Thoracic aorta (tissue), 2 donors: ENCODE data around the gene KREMEN2. TPM values are rescaled to one million over a fixed set of nuclear protein-coding genes. Genes with fewer than 3 reads are reported as not detected.

ENCODE experiments used
- ATAC-seq: fragments of 150-250 bp; one replicate; pipeline ENCODE4 v1.8.0; 2017; ENCODE audit warnings: low read depth; ENCODE audit not compliant: insufficient number of reproducible peaks, low FRiP score
- DNase-seq: peaks from one replicate; pipeline ENCODE4 v3.0.0-alpha.2; 2020; ENCODE audit warnings: low spot score
- H3K27ac ChIP-seq, 2 donors: fragments of 200-600 bp; sonication (generic); 1 replicate in 1 of 2; 2 replicates in 1 of 2; pipeline ENCODE4 v1.5.1; 2016; ENCODE audit warnings: mild to moderate bottlenecking in 2 of 2, moderate library complexity in 2 of 2
- H3K27me3 ChIP-seq: fragments of 200-600 bp; sonication (generic); replicated peaks from 2 replicates; pipeline ENCODE4 v1.6.0; 2016; ENCODE audit warnings: mild to moderate bottlenecking; ENCODE audit not compliant: insufficient read depth
- H3K36me3 ChIP-seq: fragments of 200-600 bp; sonication (generic); one replicate; pipeline ENCODE4 v1.5.1; 2016
- H3K4me1 ChIP-seq, 2 donors: fragments of 200-600 bp; sonication (generic); 1 replicate in 1 of 2; 2 replicates in 1 of 2; pipeline versions ENCODE4 v1.5.1 to v1.6.0; 2016; ENCODE audit warnings: low read depth in 2 of 2, mild to moderate bottlenecking in 1 of 2; ENCODE audit not compliant: control insufficient read depth in 1 of 2
- H3K4me3 ChIP-seq: fragments of 200-600 bp; sonication (generic); 2 replicates; pipeline ENCODE4 v1.5.1; 2016; ENCODE audit warnings: mild to moderate bottlenecking
- H3K9me3 ChIP-seq: fragments of 200-600 bp; sonication (generic); 2 replicates; pipeline ENCODE4 v1.5.1; 2016
- CTCF ChIP-seq: fragments of 200-600 bp; sonication (generic); IDR thresholded peaks from one replicate; pipeline ENCODE4 v1.5.1; 2019; ENCODE audit warnings: antibody characterized with exemption
- total RNA-seq, 2 donors: library from RNA; depleted of rRNA; stranded (reverse); fragments of >200 nt; gene quantifications; one replicate each; pipeline versions ENCODE4 v1.1.0 to v1.2.3, GENCODE V29; 2016

The KREMEN2 gene
- total RNA-seq, 2 donors from 2014 or later, result not detected

- Histone ChIP-seq H3K27ac (no peak overlapping the region), H3K36me3 (no peaks in the 10 kb centered on the region), H3K4me3 (no peak overlapping the region), H3K27me3 (no peaks in the 10 kb centered on the region), H3K9me3 (no peaks in the 10 kb centered on the region), H3K4me1 (peaks cover 0 to 3% of the 10 kb centered on the region in 2 donors)
- DNase-seq (no peak), ATAC-seq (no peak)
- TF ChIP-seq CTCF, result no peak
Measured at GRCh38 chr16:3014971-3015370, 50.9 kb downstream of the KREMEN2 start.

GRCh38 chr16:3015865-3016521 is 51.9 kb downstream of the KREMEN2 start:
- DNase-seq (no peak), ATAC-seq (no peak)
- no peaks in the 10 kb centered on the region for H3K36me3 ChIP-seq
- H3K4me1 ChIP-seq, result peaks cover 0 to 3% of the 10 kb centered on the region in 2 donors
- H3K9me3 ChIP-seq, result no peaks in the 10 kb centered on the region
- no peak for TF ChIP-seq CTCF
- H3K27me3 ChIP-seq, result no peaks in the 10 kb centered on the region
- H3K27ac ChIP-seq, result no peak overlapping the region
- H3K4me3 ChIP-seq, result no peak overlapping the region

GRCh38 chr16:3017344-3017743 is 53.3 kb downstream of the KREMEN2 start:
- H3K27ac ChIP-seq, result no peak overlapping the region
- DNase-seq (no peak), ATAC-seq (no peak)
- no peaks in the 10 kb centered on the region for H3K27me3 ChIP-seq
- H3K36me3 ChIP-seq, result no peaks in the 10 kb centered on the region
- no peaks in the 10 kb centered on the region for H3K9me3 ChIP-seq
- no peak overlapping the region for H3K4me3 ChIP-seq
- TF ChIP-seq CTCF, result no peak
- H3K4me1 ChIP-seq, result peaks cover 0 to 14% of the 10 kb centered on the region in 2 donors

Other genes with a start within 250 kb of the KREMEN2 start
- gene PRSS27, start 244.1 kb upstream of the KREMEN2 start, total RNA-seq, result 1 to 10 TPM; 4.4 to 8.7 TPM
- gene SRRM2, start 211.6 kb upstream of the KREMEN2 start, total RNA-seq, result 100 to 1,000 TPM; 476 to 541 TPM
- gene ELOB, start 187.0 kb upstream of the KREMEN2 start, total RNA-seq, result 100 to 1,000 TPM; 269 to 518 TPM
- not detected for gene PRSS33, start 176.7 kb upstream of the KREMEN2 start, total RNA-seq
- not detected for gene PRSS41, start 165.8 kb upstream of the KREMEN2 start, total RNA-seq
- under 1 TPM in 1 of 2 donors, not detected in 1; 0.54 TPM for gene PRSS21, start 147.0 kb upstream of the KREMEN2 start, total RNA-seq
- gene ZG16B, start 134.0 kb upstream of the KREMEN2 start, total RNA-seq, result not detected
- not detected for gene PRSS22, start 106.1 kb upstream of the KREMEN2 start, total RNA-seq
- 10 to 100 TPM; 52.2 to 53.2 TPM for gene FLYWCH2, start 81.1 kb upstream of the KREMEN2 start, total RNA-seq
- gene FLYWCH1, start 52.3 kb upstream of the KREMEN2 start, total RNA-seq, result 10 to 100 TPM; 65.6 to 72.8 TPM
- gene PAQR4, start 5.1 kb downstream of the KREMEN2 start, total RNA-seq, result 1 to 10 TPM; 3.1 to 5.8 TPM
- gene PKMYT1, start 16.2 kb downstream of the KREMEN2 start, total RNA-seq, result 1 to 10 TPM in 1 of 2 donors, not detected in 1; 5.9 TPM
- gene CLDN9, start 48.6 kb downstream of the KREMEN2 start, total RNA-seq, result 1 to 10 TPM in 1 of 2 donors, not detected in 1; 1.5 TPM
- not detected for gene CLDN6, start 53.9 kb downstream of the KREMEN2 start, total RNA-seq
- gene TNFRSF12A, start 56.1 kb downstream of the KREMEN2 start, total RNA-seq, result 100 to 1,000 TPM; 274 to 461 TPM
- gene HCFC1R1, start 59.7 kb downstream of the KREMEN2 start, total RNA-seq, result 100 to 1,000 TPM in 1 of 2 donors, 10 to 100 TPM in 1; 19.9 to 120 TPM
- 10 to 100 TPM; 19.0 to 24.7 TPM for gene THOC6, start 59.8 kb downstream of the KREMEN2 start, total RNA-seq
- gene BICDL2, start 72.7 kb downstream of the KREMEN2 start, total RNA-seq, result 1 to 10 TPM in 1 of 2 donors, not detected in 1; 1.1 TPM
- 1 to 10 TPM in 1 of 2 donors, not detected in 1; 4.2 TPM for gene MMP25, start 82.3 kb downstream of the KREMEN2 start, total RNA-seq
- gene IL32, start 101.4 kb downstream of the KREMEN2 start, total RNA-seq, result 10 to 100 TPM; 42.4 to 55.4 TPM
- not detected for gene ZSCAN10, start 135.0 kb downstream of the KREMEN2 start, total RNA-seq
- gene ZNF205, start 148.3 kb downstream of the KREMEN2 start, total RNA-seq, result 10 to 100 TPM; 16.4 to 19.4 TPM
- gene ZNF213, start 170.8 kb downstream of the KREMEN2 start, total RNA-seq, result 10 to 100 TPM in 1 of 2 donors, 1 to 10 TPM in 1; 5.9 to 16.2 TPM
- gene OR1F1, start 223.9 kb downstream of the KREMEN2 start, total RNA-seq, result not detected